Measurements from ENCODE around the gene APBB1. TPM values are rescaled to one million over a fixed set of nuclear protein-coding genes. Genes with fewer than 3 reads are reported as not detected.
A peak's percentile ranks its signal among the peaks of the same experiment; 100 is the strongest.

APBB1 gene
- total RNA-seq, 1 donor, result 57.1 TPM

GRCh38 chr11:6437423-6437822, 18.5 kb upstream of the APBB1 start:
- H3K4me3 ChIP-seq (ENCODE audit: low read length), result no peak overlapping the region
- H3K9me3 ChIP-seq (ENCODE audit: low read depth, low read length), result no peaks in the 10 kb centered on the region
- peaks cover 19% of the 10 kb centered on the region for H3K4me1 ChIP-seq (ENCODE audit: insufficient read depth, low read length)
- H3K27me3 ChIP-seq (ENCODE audit: insufficient read depth, low read length), result no peaks in the 10 kb centered on the region

GRCh38 chr11:6433998-6434660, 15.2 kb upstream of the APBB1 start:
- H3K4me3 ChIP-seq (ENCODE audit: low read length), result no peak overlapping the region
- no peaks in the 10 kb centered on the region for H3K27me3 ChIP-seq (ENCODE audit: insufficient read depth, low read length)
- no peaks in the 10 kb centered on the region for H3K9me3 ChIP-seq (ENCODE audit: low read depth, low read length)
- peaks cover 19% of the 10 kb centered on the region for H3K4me1 ChIP-seq (ENCODE audit: insufficient read depth, low read length)

- Histone ChIP-seq H3K9me3 (ENCODE audit: low read depth, low read length) (no peaks in the 10 kb centered on the region), H3K4me1 (ENCODE audit: insufficient read depth, low read length) (no peaks in the 10 kb centered on the region), H3K4me3 (ENCODE audit: low read length) (no peak overlapping the region), H3K27me3 (ENCODE audit: insufficient read depth, low read length) (no peaks in the 10 kb centered on the region)
Observed at GRCh38 chr11:6431861-6432260, 13.0 kb upstream of the APBB1 start.

- H3K4me3 ChIP-seq (ENCODE audit: low read length), result no peak overlapping the region
- peaks cover 17% of the 10 kb centered on the region for H3K27me3 ChIP-seq (ENCODE audit: insufficient read depth, low read length)
- H3K9me3 ChIP-seq (ENCODE audit: low read depth, low read length), result no peaks in the 10 kb centered on the region
- H3K4me1 ChIP-seq (ENCODE audit: insufficient read depth, low read length), result no peaks in the 10 kb centered on the region
Observed at GRCh38 chr11:6427516-6427915, 8.6 kb upstream of the APBB1 start.

GRCh38 chr11:6420677-6421076, 1.8 kb upstream of the APBB1 start:
- Histone ChIP-seq H3K4me1 (ENCODE audit: insufficient read depth, low read length) (peaks cover 17% of the 10 kb centered on the region), H3K9me3 (ENCODE audit: low read depth, low read length) (no peaks in the 10 kb centered on the region), H3K4me3 (ENCODE audit: low read length) (no peak overlapping the region), H3K27me3 (ENCODE audit: insufficient read depth, low read length) (peaks cover 46% of the 10 kb centered on the region)

- Histone ChIP-seq H3K4me3 (ENCODE audit: low read length) (peak overlapping the region; percentile 70), H3K4me1 (ENCODE audit: insufficient read depth, low read length) (peaks cover 35% of the 10 kb centered on the region), H3K27me3 (ENCODE audit: insufficient read depth, low read length) (peaks cover 37% of the 10 kb centered on the region), H3K9me3 (ENCODE audit: low read depth, low read length) (no peaks in the 10 kb centered on the region)
Observed at GRCh38 chr11:6418557-6419008, 311 bp downstream of the APBB1 start.

- peak overlapping the region; percentile 70 for H3K4me3 ChIP-seq (ENCODE audit: low read length)
- no peaks in the 10 kb centered on the region for H3K9me3 ChIP-seq (ENCODE audit: low read depth, low read length)
- peaks cover 34% of the 10 kb centered on the region for H3K27me3 ChIP-seq (ENCODE audit: insufficient read depth, low read length)
- H3K4me1 ChIP-seq (ENCODE audit: insufficient read depth, low read length), result peaks cover 35% of the 10 kb centered on the region
Observed at GRCh38 chr11:6417907-6418556, 862 bp downstream of the APBB1 start.

GRCh38 chr11:6415797-6416196, 3.1 kb downstream of the APBB1 start:
- H3K9me3 ChIP-seq (ENCODE audit: low read depth, low read length), result no peaks in the 10 kb centered on the region
- peaks cover 19% of the 10 kb centered on the region for H3K27me3 ChIP-seq (ENCODE audit: insufficient read depth, low read length)
- H3K4me1 ChIP-seq (ENCODE audit: insufficient read depth, low read length), result peaks cover 35% of the 10 kb centered on the region
- no peak overlapping the region for H3K4me3 ChIP-seq (ENCODE audit: low read length)

- H3K4me3 ChIP-seq (ENCODE audit: low read length), result no peak overlapping the region
- H3K4me1 ChIP-seq (ENCODE audit: insufficient read depth, low read length), result peaks cover 33% of the 10 kb centered on the region
- H3K9me3 ChIP-seq (ENCODE audit: low read depth, low read length), result no peaks in the 10 kb centered on the region
- peaks cover 10% of the 10 kb centered on the region for H3K27me3 ChIP-seq (ENCODE audit: insufficient read depth, low read length)
Observed at GRCh38 chr11:6414874-6415328, 4.0 kb downstream of the APBB1 start.

GRCh38 chr11:6413791-6414201, 5.1 kb downstream of the APBB1 start:
- Histone ChIP-seq H3K9me3 (ENCODE audit: low read depth, low read length) (no peaks in the 10 kb centered on the region), H3K4me3 (ENCODE audit: low read length) (no peak overlapping the region), H3K27me3 (ENCODE audit: insufficient read depth, low read length) (peaks cover 4% of the 10 kb centered on the region), H3K4me1 (ENCODE audit: insufficient read depth, low read length) (peaks cover 27% of the 10 kb centered on the region)

GRCh38 chr11:6411594-6412031, 7.3 kb downstream of the APBB1 start:
- Histone ChIP-seq H3K9me3 (ENCODE audit: low read depth, low read length) (no peaks in the 10 kb centered on the region), H3K4me3 (ENCODE audit: low read length) (no peak overlapping the region), H3K4me1 (ENCODE audit: insufficient read depth, low read length) (peaks cover 22% of the 10 kb centered on the region), H3K27me3 (ENCODE audit: insufficient read depth, low read length) (no peaks in the 10 kb centered on the region)

- peaks cover 20% of the 10 kb centered on the region for H3K4me1 ChIP-seq (ENCODE audit: insufficient read depth, low read length)
- H3K9me3 ChIP-seq (ENCODE audit: low read depth, low read length), result no peaks in the 10 kb centered on the region
- no peaks in the 10 kb centered on the region for H3K27me3 ChIP-seq (ENCODE audit: insufficient read depth, low read length)
- no peak overlapping the region for H3K4me3 ChIP-seq (ENCODE audit: low read length)
Observed at GRCh38 chr11:6410695-6411430, 8.0 kb downstream of the APBB1 start.

- Histone ChIP-seq H3K27me3 (ENCODE audit: insufficient read depth, low read length) (no peaks in the 10 kb centered on the region), H3K4me3 (ENCODE audit: low read length) (no peak overlapping the region), H3K9me3 (ENCODE audit: low read depth, low read length) (no peaks in the 10 kb centered on the region), H3K4me1 (ENCODE audit: insufficient read depth, low read length) (peaks cover 42% of the 10 kb centered on the region)
Observed at GRCh38 chr11:6406370-6406769, 12.5 kb downstream of the APBB1 start.

- Histone ChIP-seq H3K4me3 (ENCODE audit: low read length) (no peak overlapping the region), H3K9me3 (ENCODE audit: low read depth, low read length) (no peaks in the 10 kb centered on the region), H3K4me1 (ENCODE audit: insufficient read depth, low read length) (peaks cover 48% of the 10 kb centered on the region), H3K27me3 (ENCODE audit: insufficient read depth, low read length) (no peaks in the 10 kb centered on the region)
Observed at GRCh38 chr11:6405846-6406245, 13.0 kb downstream of the APBB1 start.

GRCh38 chr11:6405052-6405667, 13.7 kb downstream of the APBB1 start:
- H3K9me3 ChIP-seq (ENCODE audit: low read depth, low read length), result no peaks in the 10 kb centered on the region
- H3K4me3 ChIP-seq (ENCODE audit: low read length), result no peak overlapping the region
- H3K4me1 ChIP-seq (ENCODE audit: insufficient read depth, low read length), result peaks cover 48% of the 10 kb centered on the region
- H3K27me3 ChIP-seq (ENCODE audit: insufficient read depth, low read length), result no peaks in the 10 kb centered on the region

Data from mononuclear cell (primary cell).